NCI-H82 (cell line): ENCODE data around the gene CIAO3.
"Not testable (repeated sequence)": the region's sequence is repeated elsewhere in the genome, so short reads cannot be mapped to it uniquely, and the experiment has no call there.

Experiments
- DNase-seq: peaks from one replicate; lab custom pipeline; 2025; lab: John Stamatoyannopoulos, UW

The CIAO3 gene

GRCh38 chr16:740764-741505, at the start of gene CIAO3:
Gene CIAO3 (minus strand): TSS chr16:740997. CDS start chr16:740985, 12 bp downstream.
- DNase-seq, result peak; percentile 92

DNA sequence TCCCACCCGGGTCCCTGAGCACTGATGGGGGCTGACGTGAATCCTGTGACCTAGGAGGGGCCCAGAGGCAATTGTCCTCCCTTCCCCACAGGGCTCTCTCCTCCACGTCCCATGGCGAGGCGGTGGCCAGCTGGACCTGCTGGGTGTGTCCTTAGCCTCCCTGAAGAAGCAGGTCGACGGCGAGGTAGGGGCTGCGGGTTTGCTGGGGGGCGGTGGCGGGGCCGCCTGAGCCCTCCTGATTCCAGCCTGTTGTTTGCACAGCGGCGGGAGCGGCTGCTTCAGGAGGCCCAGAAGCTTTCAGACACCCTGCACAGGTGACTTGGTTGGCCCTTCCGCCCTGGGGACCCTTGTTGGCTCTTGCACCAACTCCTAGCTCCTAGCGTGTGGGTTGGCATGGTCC, 49.3 kb upstream of the CIAO3 start:
- no peak for DNase-seq

GRCh38 chr16:789191-789850, 48.5 kb upstream of the CIAO3 start:
- DNase-seq, result no peak

GRCh38 chr16:788399-789126, 47.8 kb upstream of the CIAO3 start, which contains the start of gene CHTF18:
Gene CHTF18 (plus strand): TSS chr16:788620. CDS start chr16:788685, 65 bp downstream.
- DNase-seq, result peak; percentile 93

DNA sequence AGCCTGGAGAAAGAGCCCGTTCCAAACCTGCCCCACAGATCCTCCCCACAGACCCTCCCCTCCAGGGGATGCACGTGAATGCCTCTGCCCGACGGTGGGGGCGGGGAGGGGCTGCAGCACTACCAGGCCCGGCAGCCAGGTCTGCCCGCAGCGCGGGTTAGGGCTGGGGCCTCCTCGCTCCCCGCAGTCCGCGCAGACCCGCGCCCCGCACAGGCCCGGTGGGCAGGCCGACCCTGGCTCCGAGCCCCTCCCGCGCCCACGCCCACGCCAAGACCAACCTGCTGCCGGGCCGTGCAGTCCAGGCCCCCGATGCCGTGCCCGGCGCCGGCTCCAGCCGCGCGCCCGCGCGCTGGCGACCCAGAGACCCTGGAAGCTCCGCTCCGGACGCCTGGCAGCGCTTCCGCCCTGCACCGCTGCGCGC, 47.2 kb upstream of the CIAO3 start, which contains the start of gene RPUSD1:
TSS of gene RPUSD1 (minus strand) at position 404 of the 421 bp plus-strand sequence. CDS start 644 bp downstream, outside the sequence.
- DNase-seq, result peak; percentile 57

DNA sequence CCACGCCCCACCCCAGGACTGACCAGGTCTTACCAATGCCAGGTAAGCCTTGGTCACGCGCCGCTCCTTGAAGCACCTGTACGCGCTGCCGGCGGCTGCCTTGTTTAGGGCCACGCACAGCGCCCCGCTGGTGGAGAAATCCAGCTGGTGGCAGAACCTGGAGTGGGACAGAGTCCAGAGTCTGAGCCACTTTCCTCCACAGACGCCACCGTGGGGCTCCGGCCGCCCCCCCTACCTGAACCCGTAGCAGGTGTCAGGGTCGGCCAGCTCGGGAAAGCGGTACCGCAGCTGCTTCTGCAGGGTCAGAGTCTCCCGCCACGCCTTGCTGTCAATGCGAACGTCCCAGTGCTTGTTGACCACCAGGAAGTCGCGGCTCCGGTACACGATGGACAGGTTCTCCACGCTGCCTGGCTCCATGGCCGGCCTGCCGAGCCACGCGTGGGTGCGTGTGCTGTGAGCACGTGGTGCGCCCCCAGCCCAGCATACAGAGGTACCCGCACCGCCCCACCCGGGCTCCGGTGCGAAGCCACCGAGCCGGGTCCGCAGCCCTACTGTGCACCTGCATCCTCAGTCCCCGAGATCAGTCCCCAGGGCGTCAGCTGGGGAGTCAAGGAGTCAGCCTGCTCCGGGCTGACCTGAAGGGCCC, 46.6 kb upstream of the CIAO3 start:
- no peak for DNase-seq

GRCh38 chr16:785563-786535, 45.1 kb upstream of the CIAO3 start:
- peak; percentile 72 for DNase-seq

DNA sequence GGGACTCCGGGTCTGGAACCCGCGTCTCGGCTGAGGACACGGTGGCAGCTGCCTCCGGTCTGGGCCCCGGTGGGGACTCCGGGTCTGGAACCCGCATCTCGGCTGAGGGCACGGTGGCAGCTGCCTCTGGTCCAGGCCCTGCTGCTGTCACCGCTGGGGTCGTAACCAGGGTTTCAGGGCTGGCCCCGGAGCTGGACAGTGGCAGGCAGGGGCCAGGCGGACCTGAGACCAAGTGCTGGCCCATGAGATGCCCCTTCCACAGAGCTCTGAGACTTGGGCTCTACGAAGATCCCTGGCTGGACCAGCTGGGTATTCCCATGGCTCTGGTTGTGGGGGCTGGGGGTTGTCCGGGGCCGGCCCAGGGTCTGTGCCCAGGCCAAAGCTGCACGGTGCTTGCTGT, 43.6 kb upstream of the CIAO3 start:
- DNase-seq, result no peak

DNA sequence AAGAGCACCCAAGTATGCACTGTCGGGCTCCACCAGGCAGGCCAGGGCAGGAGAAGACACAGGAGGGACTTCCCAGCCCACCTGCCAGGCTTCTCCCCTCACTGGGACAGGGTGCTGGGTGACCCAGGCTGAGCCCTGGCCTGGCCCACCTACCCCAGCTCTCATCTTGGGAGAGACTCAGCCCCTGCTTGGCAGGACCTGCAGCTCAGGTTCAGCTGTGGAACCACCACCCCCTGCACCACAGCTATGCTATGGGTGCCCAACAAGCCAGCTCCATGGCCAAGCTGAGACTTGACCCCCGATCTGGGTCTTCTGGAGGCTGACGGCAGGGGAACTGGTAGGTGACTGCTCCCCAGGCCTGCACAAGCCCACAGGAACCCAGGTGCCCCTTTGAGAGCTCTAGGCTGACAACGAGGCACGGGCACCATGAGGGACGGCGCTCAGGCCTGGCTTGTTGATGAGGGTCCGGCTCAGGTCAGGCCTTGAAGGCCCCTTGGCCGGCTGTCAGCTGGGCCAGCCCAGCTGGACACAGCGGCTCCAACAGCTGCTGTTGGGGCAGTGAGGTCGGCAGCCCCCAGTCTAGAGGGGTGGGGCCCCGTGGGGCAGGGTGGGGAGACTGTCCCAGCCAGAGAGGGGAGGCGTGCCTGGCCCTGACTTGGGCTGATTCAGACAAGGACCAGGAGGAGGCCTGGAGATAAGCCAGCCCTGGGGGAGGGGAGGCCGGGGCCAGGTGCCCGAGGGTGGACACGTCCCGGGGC, 42.8 kb upstream of the CIAO3 start:
- no peak for DNase-seq

- DNase-seq, result no peak
Observed at GRCh38 chr16:782766-783403, 42.1 kb upstream of the CIAO3 start.

GRCh38 chr16:782258-782657, 41.5 kb upstream of the CIAO3 start:
- no peak for DNase-seq

- no peak for DNase-seq
Observed at GRCh38 chr16:781346-782010, 40.7 kb upstream of the CIAO3 start.

DNA sequence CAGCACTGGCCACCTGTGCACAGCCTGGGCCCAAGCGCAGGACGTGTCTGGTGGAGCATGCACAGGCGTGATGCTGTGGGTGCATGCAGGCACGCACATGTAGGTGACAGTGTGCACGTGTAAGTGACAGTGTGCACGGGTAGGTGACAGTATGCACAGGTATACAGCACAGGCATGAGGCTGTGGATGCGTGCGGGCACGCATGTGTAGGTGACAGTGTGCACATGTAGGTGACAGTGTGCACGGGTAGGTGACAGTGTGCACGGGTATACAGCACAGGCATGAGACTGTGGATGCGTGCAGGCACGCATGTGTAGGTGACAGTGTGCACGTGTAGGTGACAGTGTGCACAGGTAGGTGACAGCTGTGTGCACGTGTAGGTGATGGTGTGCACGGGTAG, 39.5 kb upstream of the CIAO3 start:
- no peak for DNase-seq

DNA sequence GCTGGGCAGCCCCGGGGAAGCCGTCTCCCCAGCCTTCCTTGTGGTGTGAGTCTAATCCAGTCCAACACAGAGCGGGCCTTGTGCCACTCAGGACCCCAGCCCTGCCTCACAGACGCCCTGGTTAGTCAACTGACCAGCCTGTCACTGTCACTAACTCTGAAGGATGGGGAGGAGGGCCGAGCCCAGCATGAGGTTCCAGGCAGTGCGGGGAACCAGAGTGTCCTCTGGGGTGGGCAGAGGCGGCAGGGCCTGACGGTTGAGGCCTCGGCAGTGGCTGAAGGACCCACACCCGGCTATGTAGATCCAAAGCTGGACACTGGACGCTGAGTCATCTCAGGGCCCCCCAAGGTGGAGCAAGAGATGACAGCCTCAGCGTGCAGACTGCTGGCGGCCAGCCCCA, 38.8 kb upstream of the CIAO3 start:
- no peak for DNase-seq

GRCh38 chr16:778909-779527, 38.2 kb upstream of the CIAO3 start:
- DNase-seq, result no peak

DNA sequence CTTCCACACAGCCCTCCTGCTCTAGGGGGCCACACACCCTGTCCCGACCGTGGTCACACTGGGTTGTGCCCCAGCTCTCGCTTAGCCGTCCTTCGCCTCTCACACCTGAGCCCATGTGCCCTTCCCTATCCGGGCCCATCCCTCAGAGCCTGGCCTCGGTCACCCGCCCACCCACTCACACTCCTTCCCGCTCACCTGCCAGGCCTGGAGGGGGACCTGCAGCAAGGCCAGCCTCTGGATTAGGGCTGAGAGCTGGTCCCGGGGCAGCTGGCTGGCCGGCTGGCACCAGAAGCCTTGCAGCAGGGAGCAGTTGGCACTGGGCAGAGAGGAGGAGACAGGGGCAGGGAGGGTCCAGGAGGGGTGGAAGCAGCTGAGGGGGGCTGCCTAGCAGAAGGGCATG, 37.6 kb upstream of the CIAO3 start:
- DNase-seq, result no peak

GRCh38 chr16:777826-778225, 37.0 kb upstream of the CIAO3 start:
- no peak for DNase-seq

GRCh38 chr16:776824-777223, 36.0 kb upstream of the CIAO3 start:
- no peak for DNase-seq

- not testable (repeated sequence) for DNase-seq
Observed at GRCh38 chr16:776298-776697, 35.5 kb upstream of the CIAO3 start.
